Activated CD4-positive, alpha-beta T cell treated with anti-CD3 and anti-CD28 coated beads, Interleukin-2, Interleukin-4, amounts not matched to agents 100 ng/mL and 50 ng/mL, durations not matched to agents 16 hours and 8 hours (primary cell): ENCODE data around the gene RAB11FIP5.
"Not testable (repeated sequence)": the region's sequence is repeated elsewhere in the genome, so short reads cannot be mapped to it uniquely, and the experiment has no call there.

Experiments
- DNase-seq: peaks from one replicate; pipeline ENCODE4 v3.0.0-alpha.2; 2020; ENCODE audit warnings: low spot score

Gene RAB11FIP5

DNA sequence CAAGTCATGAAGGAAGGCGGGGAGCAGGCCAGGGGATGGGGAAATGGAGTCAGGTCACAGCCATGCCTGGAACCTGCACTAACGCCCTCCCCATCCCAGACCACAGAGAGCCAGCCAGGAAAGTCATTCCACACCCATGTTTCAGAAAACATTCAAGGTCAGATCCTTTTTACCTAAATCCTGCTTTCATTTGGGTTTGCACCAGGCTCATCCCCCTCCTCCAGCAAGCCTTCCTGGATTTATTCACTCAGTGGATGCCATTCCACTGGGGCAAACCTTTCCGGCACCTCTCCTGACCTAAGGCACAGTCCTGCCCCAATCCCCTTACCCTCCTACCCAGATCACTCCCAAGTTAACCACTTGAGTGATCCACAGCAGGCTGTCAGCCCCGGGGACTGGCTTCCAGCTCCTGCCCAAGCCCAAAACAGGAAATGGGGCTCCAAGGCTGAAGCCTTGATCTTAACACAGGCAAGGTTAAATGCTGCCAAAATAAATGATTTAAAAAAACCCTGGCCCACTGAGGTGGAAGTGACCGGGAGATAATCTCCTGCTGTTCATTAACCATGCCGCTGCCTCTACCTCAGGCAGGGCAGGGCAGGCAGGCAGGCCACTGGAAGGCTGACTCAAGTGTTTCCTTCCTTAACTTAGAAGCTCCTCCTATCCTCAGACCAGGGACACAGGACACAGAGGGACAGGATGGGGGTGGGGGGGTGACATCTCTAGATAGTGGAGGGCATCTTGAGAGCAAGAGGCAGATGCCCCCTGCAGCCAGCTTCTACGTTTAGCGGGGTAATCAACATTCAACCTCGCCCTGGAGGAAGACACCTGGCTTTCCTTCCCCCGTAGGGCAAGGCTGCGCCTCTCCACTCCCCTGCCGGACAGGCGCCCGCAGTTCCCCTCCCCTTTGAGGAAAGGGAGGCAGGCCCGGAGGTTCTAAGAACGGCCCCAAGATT, 1.4 kb downstream of the RAB11FIP5 start:
- DNase-seq, result peak; percentile 11

DNA sequence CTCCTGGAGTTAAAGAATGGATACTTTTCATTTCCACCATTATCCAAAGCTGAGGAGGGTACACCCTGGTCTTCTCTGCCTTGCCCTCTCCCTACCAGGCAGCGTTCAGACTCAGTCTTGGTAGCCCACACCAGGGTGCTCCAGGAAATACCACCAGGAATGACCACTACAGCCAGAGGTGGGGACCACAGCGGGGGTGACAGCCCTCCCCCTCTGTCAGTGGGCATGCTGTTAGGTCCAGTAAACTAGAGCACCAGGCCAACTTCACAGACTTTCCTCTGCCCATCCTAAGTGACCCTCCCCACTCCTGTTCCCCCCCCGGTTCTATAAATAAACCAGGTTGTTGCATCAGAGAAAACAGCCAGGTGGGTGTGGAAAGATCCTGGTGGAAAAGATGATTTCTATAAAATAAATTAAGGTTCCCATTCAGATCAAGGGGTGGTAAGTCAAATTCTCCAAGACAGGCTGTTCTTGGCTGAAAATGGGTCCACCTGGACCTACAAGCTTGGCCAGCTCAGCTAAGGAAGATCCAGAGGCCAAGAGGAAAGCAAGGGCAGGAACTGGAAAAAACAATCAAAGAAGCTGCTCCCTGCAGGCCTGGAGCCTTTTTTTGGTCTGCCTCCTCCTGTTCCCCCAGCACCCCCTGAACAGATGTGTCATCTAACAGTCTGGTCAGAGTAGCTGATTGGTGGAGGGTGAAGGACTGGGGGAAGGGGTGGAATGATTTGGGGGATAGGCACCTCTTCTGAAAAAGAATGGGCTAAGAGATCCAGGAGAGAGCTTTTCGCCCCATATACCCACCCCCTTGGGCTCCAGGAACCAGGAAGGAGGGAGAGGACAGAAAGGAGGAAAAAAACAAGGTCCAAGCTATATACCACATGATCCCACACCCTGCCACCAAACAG, 2.3 kb downstream of the RAB11FIP5 start:
- no peak for DNase-seq

DNA sequence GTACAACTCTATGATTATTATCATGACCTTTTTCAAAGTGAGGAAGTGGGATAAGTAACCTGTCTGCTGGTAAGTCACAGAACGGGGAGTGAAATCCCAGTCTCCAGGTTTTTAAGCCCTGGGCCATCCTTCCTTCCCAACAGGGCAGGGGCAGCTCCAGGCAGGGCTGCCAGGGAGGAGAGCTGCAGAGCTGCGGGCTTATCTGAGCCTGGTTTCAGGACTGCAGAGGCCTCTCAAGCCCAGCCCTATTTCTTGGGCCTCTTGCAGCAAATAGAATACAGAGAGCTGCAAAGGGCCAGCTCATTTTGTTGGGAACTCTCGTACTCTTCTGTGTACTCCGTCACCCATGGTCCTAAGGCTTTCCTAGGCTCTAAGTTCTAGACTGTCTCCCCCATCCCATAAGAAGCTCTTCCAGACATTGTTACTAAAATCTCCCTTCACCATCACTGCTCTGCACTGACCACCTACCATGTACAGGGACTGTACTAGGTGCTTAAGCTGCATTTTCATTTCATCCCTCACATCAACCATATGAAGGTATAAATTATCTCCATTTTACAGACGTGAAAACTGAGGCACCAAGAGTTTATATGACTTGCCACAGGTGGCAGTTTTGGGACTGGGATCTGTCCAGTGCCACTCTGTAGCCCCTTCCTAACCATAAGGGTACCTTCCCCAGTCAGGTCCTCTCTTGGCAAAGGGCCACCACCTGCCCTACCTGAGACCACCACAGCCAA, 3.1 kb downstream of the RAB11FIP5 start:
- DNase-seq, result no peak

DNA sequence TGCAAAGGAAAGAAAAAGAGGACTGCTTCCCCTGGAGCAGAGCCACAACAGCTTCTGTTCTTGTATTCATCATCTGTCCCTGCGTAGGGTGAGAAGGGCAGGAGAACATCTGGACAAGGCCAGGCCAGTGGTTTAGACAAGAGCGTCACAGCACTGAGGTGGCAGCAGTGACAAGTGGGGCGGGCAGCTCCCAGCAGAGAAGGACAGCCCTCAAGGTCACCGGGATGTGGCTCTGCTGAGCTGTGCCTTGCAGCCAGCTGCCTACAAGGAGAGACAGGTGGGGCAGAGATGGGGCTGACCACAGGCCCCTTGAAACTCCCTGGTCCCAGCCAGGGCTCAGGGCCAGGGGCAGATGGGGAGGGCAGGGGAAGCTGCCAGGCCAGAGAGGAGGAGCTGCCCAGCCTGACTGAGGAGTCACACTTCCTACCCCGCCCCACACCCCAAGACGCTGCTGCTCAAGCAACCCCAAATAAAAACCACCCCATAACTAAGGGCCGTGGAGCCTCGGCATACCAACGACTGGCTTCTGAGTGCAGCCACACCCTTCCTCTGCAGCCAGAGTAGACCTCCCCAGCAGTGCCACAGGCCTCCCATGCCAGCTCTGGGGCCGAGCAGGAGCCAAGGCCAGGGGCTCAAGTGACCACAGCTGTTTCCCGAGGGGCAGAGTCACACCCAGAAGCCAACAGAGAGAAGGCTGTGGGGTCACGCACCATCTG, 5.4 kb downstream of the RAB11FIP5 start:
- no peak for DNase-seq

DNA sequence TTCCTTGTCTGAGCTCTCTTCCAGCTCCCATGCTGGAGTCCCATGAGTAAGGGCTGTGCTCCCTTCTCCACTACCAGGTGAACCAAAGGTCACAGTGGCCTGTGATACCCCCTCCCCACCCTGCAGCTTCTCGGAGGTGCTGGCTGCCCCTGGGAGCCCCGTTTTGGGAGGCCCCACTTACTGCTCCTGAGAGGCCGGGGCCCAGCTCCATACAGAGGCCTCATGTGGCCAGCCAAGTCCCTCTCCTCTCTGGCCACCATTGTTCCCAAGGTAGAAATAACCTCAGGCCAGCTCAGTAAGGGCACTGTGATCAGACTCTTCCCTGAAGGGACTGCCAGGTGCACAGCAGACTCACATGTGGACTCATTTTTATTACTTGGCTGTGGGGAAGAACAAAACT, 6.0 kb downstream of the RAB11FIP5 start:
- DNase-seq, result no peak

DNA sequence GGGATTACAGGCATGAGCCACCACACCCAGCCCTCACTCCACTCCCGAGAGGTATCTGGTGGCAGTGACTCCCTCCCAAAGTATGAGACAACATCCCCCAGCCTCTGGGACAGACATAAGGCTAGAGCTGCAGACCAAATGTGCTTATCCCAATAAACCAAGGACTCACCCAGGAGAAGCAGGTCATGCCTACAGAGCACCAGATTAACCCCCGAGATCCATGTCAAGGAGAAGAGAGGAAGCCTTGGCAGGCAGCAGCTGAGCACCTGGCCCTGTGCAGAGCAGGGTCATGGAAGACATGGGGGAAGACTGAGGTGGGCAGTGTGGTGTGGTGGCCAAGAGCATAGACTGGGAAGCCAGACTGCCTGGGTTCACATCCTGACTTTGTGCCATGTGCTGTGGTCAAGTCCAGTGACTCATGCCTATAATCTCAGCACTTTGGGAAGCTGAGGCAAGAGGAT, 7.2 kb downstream of the RAB11FIP5 start:
- no peak for DNase-seq

DNA sequence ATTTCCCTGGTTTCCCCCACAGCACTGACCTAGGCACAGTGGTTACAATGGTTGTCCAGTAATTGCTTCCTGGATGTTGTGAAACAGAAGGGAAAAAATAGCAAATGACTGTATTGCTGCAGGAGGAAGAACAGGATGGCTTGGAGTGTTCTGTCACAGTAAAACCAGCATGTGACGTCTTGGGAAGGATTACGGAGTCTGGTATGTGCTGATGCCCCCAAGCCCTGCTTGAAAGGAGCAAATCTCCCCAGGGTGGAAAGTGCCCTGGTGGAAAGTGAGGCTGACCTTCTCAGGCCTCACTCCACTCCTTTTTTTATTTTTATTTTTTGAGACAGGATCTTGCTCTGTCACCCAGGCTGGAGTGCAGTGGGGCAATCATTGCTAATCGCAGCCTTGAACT, 7.8 kb downstream of the RAB11FIP5 start:
- no peak for DNase-seq

DNA sequence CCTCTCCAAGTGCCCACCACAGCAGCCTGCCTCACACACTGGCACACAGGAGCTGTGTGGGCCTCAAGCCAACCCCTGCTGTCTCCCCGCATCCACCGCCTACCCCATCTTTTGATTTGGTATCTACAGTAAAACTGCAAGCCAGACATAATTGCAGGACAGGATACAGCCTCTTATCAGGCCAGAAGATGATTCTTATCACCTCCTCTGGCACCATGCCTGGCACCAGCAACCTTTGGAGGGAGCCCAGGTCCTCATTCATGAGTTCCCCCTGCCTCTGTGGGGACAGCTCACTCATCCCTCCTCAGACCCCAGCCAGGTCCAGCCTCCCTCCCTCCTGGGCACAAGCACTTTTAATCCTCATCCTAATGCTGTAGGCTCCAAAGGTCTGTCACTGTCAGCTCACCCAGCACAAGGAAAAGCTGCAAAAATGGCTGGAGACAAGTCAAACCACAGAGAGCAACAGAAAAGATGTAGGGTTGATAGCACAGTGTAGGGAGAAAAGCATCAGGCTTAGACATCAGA, 9.7 kb downstream of the RAB11FIP5 start:
- DNase-seq, result no peak

DNA sequence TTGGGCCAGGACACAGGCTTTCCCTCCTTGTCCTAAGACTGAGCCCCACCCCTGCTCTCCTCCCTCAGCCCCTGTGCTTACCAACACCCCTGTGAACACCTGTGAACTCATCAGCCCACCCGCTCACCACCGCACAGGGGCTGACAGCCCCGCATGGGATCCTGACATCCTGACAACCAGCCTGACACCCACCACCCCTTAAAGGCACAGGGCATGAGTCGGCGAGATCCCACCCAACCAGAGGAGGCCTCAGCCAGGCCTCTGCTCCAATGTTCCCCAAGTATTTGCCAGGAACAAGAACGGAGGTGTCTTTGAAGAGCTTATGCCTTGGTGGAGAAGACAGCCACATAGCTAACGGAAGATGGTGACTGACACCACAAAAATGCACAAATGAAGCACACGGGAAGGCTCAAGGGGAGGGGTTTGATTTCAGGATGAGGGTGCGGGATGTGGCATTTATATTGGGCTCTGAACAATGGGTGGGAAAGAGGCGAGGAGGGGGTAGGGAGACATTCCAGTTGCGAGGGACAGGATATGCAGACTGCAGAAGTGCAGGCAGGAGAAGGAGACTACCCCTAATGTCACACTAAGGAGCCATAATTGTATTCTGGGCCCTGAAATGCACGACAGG, 11.0 kb downstream of the RAB11FIP5 start:
- DNase-seq, result no peak

DNA sequence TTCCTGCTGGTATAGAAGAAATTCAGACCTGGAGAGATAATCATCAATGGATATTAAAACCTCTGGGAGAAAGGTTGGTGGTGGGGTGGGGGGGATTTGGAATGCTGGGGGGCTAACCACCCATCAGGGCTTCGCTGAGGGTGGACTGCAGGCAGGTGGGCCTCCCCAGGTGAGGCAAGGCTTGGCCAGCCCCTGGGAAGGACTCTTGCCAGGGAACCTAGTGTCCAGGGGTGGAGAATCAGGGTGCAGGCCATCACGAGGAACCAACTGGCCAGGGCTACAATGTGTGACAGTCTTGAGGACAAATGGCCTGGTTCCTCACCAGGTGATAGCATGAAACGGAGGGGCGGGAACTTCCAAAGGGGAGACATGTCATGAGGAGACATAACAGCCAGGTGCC, 11.8 kb downstream of the RAB11FIP5 start:
- DNase-seq, result no peak

DNA sequence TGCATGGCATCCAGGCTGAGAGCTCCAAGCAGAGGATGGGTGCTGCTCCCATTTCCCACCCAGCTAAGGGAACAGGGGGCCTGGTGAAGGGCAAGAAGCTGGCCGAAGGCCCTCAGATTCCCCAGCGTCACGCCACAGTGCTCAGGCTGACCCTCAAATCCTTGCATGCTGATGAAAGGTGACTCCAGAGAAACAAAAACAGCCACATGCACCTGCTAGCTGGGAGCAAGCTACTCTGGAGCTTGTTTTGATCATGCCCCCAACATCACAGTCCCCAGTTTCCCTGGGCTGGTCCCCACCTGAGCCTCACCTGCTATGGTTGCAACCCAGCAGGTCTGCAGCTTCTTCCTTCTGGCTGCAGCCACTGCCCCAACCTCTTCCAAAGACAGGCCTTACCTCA, 13.3 kb downstream of the RAB11FIP5 start:
- no peak for DNase-seq

DNA sequence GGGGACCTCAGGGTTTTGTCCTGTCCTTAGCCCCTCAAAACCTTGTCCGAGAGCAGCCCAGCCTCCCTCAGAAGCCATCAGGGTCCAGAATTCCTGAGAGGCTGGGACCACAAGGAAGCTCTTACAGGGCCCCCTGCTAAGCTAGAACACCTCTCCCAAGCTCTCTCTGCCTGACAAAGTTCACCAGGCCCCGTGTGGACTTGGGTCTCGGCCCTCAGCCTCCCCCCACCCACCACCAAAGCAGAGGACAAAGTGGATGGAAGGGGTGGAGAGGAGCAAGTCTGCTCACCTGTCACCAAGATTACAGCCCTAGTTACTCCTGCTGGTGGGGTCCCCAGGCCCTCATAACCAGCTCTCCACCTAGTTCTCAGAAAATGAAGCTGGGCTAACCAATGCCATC, 16.8 kb downstream of the RAB11FIP5 start:
- no peak for DNase-seq

DNA sequence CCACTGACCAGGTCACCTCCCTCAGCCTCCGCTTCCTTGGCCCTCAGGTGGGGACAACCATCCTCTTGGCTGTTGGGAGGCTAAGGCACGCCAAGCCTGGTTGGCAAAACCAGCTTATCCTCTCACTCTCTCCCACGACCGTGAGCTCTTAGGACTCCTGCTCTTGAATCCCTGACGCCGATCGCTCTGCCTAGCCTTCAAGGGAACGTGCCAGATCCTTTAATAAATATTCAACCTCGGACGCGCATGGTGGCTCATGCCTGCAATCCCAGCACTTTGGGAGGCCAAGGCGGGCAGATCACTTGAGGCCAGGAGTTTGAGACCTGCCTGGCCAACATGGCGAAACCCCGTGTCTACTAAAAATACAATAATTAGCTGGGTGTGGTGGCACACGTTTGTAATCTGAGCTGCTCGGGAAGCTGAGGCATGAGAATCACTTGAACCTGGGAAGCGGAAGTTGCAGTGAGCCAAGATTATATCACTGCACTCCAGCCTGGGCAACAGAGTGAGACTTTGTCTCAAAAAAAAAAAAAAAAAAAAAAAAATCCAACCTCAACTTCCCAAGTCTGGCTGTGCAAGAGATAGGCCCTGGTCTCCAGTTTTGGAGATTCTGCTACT, 19.0 kb downstream of the RAB11FIP5 start:
- DNase-seq, result not testable (repeated sequence)

DNA sequence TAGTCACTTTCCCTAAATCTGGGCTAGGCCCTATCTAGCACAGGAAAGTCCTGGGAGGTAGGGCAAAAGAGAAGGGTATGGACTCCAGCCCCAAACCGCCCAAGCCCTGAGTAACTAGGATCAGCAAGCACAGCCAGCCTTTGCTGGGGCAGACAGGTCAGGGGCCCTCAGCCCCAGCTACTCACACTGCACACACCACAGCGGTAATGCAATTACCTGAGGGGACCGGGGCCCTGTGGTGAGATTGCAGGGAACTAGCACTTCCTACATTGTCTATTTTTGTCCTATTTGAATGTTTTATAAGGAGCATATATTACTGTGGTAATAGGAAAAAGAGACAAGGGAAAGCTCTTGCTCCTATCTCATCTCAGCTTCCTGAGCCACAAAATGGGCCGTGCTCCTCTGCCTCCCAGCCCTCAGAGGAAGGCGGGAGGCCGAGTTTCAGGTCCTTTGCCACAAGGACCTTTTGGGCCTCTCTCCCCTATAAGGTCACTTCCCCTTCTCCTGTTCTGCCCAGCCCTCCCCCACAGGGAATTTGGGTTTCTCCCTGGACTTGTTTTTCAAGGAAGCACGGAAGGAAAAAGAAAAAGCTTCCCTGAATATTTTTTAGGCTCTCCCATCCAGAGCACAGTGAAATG, 20.5 kb downstream of the RAB11FIP5 start:
- no peak for DNase-seq

DNA sequence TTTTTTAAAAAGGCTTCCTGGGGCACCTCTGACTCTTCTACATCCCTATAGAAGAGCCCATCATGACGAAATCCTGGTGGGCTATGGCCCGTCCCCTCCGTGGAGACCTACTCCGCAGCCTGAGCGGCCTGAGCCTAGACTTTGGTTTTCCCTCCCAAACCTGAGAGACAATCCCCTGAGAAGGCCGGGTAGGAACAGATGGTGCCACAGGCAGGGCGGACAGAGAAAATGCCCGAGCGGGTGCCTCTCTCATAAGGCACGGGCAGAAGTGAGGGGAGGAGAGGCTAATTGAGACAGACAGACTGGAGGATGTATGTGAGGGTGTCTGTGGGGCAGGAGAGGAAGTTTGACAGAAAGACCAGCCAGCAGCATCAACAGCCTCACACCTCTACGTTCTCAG, 21.1 kb downstream of the RAB11FIP5 start:
- DNase-seq, result no peak

DNA sequence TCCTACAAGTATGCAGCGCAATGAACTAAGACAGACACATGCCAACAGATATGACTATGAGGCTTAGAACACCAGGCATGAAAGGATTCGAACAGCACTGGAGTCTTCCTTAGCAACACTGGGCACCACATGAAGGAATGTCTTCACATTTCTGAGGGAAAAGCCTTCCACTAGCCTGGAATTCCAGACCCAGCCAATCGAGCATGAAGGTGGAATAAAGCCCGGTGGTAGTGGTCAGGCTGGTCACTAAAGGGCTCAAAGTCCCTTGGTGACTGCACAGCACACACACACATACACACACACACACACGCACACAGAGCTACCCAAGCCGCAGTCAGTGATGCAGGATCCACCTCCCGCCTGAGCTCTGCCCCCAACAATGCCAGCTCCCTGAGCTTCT, 21.6 kb downstream of the RAB11FIP5 start:
- DNase-seq, result no peak

DNA sequence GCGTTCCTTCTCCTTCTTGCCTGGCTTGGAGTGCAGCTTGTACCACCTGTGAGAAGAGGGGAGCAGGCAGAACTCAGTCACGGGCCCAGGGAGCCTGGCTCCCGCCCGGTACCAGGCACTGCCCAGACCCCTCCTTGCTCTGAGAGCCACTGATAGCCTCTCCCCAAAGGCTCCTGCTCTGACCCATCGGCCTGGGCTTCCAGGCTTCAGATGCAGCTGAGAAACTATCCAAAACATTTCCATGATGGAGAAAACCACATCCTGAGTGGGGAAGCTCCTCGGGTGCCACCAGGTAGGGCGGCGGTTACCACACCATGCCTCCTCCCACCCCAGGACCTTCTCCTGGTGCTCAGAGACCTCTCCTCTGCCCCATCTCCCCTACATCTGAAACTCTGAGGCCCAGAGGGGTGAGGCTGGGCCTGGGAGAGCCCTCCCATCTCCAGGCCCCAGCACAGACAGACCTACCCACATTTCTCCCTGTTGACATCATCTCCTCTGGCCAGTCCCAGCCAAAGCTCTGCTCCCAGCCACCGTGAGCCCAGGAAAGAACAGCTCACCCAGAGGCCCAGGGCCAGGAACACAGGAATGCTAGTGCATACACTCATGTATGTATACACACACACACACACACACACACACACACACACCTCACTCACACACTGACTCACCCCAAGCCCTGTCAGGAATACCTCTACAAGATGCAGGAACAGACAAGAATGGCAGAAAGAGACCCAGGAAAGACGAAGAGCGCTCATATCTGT, 23.3 kb downstream of the RAB11FIP5 start:
- DNase-seq, result no peak

DNA sequence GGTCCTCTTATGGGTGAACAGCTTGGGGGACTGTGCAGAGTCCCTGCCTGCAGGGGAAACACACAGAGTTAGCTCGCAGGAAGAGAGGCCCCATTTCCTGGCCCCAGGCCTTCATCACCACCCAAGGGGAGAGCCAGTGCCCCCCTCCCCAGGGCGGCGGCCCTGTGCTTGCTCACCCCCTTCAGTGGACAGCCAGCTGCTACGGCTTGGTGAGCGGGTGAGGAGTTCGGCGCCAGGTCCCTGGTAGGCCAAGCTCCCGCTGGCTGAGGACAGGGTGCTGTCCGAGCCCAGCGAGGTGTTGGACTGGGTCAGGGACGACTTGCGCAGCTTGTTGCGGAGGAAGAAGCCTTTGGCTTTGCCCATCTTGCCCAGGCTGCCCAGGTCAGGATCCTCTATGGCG, 24.0 kb downstream of the RAB11FIP5 start:
- no peak for DNase-seq

DNA sequence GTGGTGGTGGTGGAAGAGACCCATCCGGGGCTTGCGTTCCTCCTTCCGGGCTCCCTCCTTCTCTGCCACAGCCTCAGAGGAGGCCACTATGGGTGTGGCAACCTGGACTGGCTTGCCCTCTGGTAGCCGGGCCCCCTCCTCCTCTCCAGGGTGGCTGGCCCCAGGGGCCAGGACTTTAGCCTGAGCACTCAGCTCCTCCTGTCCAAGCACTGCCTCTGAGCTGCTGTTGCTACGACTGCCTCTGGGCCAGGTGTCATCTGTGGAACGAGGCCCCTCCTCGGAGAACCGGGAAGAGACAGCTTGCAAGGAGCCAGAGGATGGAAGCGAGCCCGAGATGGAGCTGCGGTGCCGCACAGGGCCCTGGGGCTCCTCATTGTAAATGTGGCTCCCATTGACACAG, 24.5 kb downstream of the RAB11FIP5 start:
- DNase-seq, result no peak
